K562 (cell line): Measurements from ENCODE around the gene ZNF462. TPM values are rescaled to one million over a fixed set of nuclear protein-coding genes. Genes with fewer than 3 reads are reported as not detected.

ENCODE experiments used
- ATAC-seq: fragments of 200-7000 bp; cut with Tn5 transposase; 3 replicates; pipeline ENCODE4 v1.9.1; 2020; ENCODE audit warnings: moderate library complexity
- BruUV-seq: library from RNA; stranded (reverse); fragments of 400-500 nt; replicated peaks from 2 replicates; lab custom pipeline; 2021; lab: Mats Ljungman, UMichigan
- CTCF ChIA-PET: fragments of 300-600 bp; formaldehyde crosslinking; extraction: SDS; loops from one replicate; lab custom pipeline; 2021; ENCODE audit warnings: low intra/inter-chr PET ratio; lab: Yijun Ruan, JAX
- POLR2A ChIA-PET: fragments of 300-600, 350-650 bp; sonication (Branson Sonifier 250); formaldehyde crosslinking; extraction: SDS; loops from one replicate; lab custom pipeline; 2021; ENCODE audit warnings: antibody characterized with exemption, inconsistent platforms; lab: Yijun Ruan, JAX
- DNase-seq, 4 experiments: peaks; one replicate each; pipeline versions ENCODE4 v3.0.0 to v3.0.0-alpha.2; 2011 to 2018; ENCODE audit warnings: low spot score in 3 of 4, mixed read lengths in 3 of 4; ENCODE audit errors: extremely low read depth in 1 of 4
- FAIRE-seq: peaks from 2 replicates; lab custom pipeline; 2011; peaks lifted over from hg19 to GRCh38; lab: Jason Lieb, UNC
- H2AFZ ChIP-seq: 2 replicates; pipeline ENCODE4 v1.6.0; 2011; ENCODE audit warnings: low read depth, low read length, control low read depth, inconsistent platforms
- H3K27ac ChIP-seq: fragments of 200-600 bp; 3 replicates; pipeline ENCODE4 v1.8.0; 2011; ENCODE audit warnings: low read depth, mild to moderate bottlenecking, control low read depth, inconsistent platforms, low read length, moderate library complexity, mixed read lengths; ENCODE audit errors: extremely low read depth
- H3K27me3 ChIP-seq, 2 experiments: fragments of 300-600 bp in 1 of 2; 2 replicates in 1 of 2; 3 replicates in 1 of 2; pipeline versions ENCODE4 v1.6.0 to v1.8.0; 2011; ENCODE audit warnings: inconsistent platforms in 2 of 2, low read length in 2 of 2, mild to moderate bottlenecking in 1 of 2, mixed read lengths in 1 of 2, moderate library complexity in 1 of 2; ENCODE audit not compliant: control insufficient read depth in 2 of 2, insufficient read depth in 2 of 2
- H3K36me3 ChIP-seq: fragments of 300-600 bp; 3 replicates; pipeline ENCODE4 v1.8.0; 2011; ENCODE audit warnings: mild to moderate bottlenecking, low read length, inconsistent platforms; ENCODE audit not compliant: control insufficient read depth, insufficient read depth
- H3K4me1 ChIP-seq, 2 experiments: fragments of 200-600 bp in 1 of 2; replicated peaks in 1 of 2; 2 replicates in 1 of 2; 3 replicates in 1 of 2; pipeline versions ENCODE4 v1.5.1 to v1.8.0; 2011; ENCODE audit warnings: inconsistent platforms in 2 of 2, low read length in 2 of 2, mild to moderate bottlenecking in 1 of 2, mixed read lengths in 1 of 2, moderate library complexity in 1 of 2; ENCODE audit not compliant: control insufficient read depth in 2 of 2, insufficient read depth in 2 of 2
- H3K4me2 ChIP-seq: 2 replicates; pipeline ENCODE4 v1.6.1; 2011; ENCODE audit warnings: low read length, control low read depth, inconsistent platforms, mixed read lengths; ENCODE audit not compliant: insufficient read depth
- H3K4me3 ChIP-seq: fragments of 200-600 bp; sonication (generic), shearing (Covaris generic); 2 replicates; pipeline ENCODE4 v1.5.1; 2016; ENCODE audit warnings: control low read depth, inconsistent platforms
- H3K79me2 ChIP-seq: fragments of 200-600 bp; 3 replicates; pipeline ENCODE4 v1.8.0; 2011; ENCODE audit warnings: low read length, inconsistent platforms; ENCODE audit not compliant: control insufficient read depth, insufficient read depth
- H3K9ac ChIP-seq, 2 experiments: 2 replicates each; pipeline versions ENCODE4 v1.6.0 to v1.6.1; 2011; ENCODE audit warnings: low read depth in 2 of 2, low read length in 2 of 2, control low read depth in 1 of 2, inconsistent platforms in 1 of 2, mild to moderate bottlenecking in 1 of 2, mixed read lengths in 1 of 2; ENCODE audit not compliant: insufficient read depth in 1 of 2
- H3K9me1 ChIP-seq: one replicate; pipeline ENCODE4 v1.6.0; 2011; ENCODE audit warnings: inconsistent platforms, mild to moderate bottlenecking, low read length, moderate library complexity; ENCODE audit not compliant: control insufficient read depth, insufficient read depth
- H3K9me3 ChIP-seq: replicated peaks from 2 replicates; pipeline ENCODE4 v1.5.1; 2011; ENCODE audit warnings: low read depth, low read length, inconsistent platforms; ENCODE audit not compliant: control insufficient read depth, insufficient read depth
- H4K20me1 ChIP-seq: replicated peaks from 2 replicates; pipeline ENCODE4 v1.6.1; 2011; ENCODE audit warnings: low read length, inconsistent platforms, mixed read lengths; ENCODE audit not compliant: control insufficient read depth, insufficient read depth
- C11orf30 ChIP-seq: fragments of 450-650 bp; IDR thresholded peaks from 2 replicates; pipeline ENCODE4 v1.6.1; 2016; ENCODE audit warnings: low read depth, mild to moderate bottlenecking
- CEBPB ChIP-seq: fragments of 450-650 bp; IDR thresholded peaks from 2 replicates; pipeline ENCODE4 v1.6.1; 2016; ENCODE audit warnings: missing genetic modification characterization, missing compliant biosample characterization
- DACH1 ChIP-seq: fragments of 450-650 bp; IDR thresholded peaks from 2 replicates; pipeline ENCODE4 v1.6.1; 2018; ENCODE audit not compliant: partially characterized antibody
- FOXM1 ChIP-seq, 2 experiments: fragments of 450-650 bp in 1 of 2; sonication (generic) in 1 of 2; formaldehyde crosslinking in 1 of 2; IDR thresholded peaks; 2 replicates each; pipeline versions ENCODE4 v1.6.1 to v1.9.0; 2017 to 2022; ENCODE audit warnings: low read depth in 2 of 2, mild to moderate bottlenecking in 2 of 2, missing genetic modification reagents in 1 of 2, moderate library complexity in 1 of 2
- GTF2E2 ChIP-seq: fragments of 200-800 bp; sonication (Bioruptor generic); IDR thresholded peaks from 2 replicates; pipeline ENCODE4 v1.6.1; 2016; ENCODE audit warnings: missing genetic modification characterization, missing compliant biosample characterization
- NCOA6 ChIP-seq: fragments of 450-650 bp; IDR thresholded peaks from 2 replicates; pipeline ENCODE4 v1.6.1; 2017; ENCODE audit warnings: mild to moderate bottlenecking
- POLR2AphosphoS5 ChIP-seq: IDR thresholded peaks from 2 replicates; pipeline ENCODE4 v1.6.1; 2011; ENCODE audit warnings: mild to moderate bottlenecking, low read depth, low read length, moderate library complexity; ENCODE audit not compliant: control insufficient read depth, insufficient read depth
- TAF7 ChIP-seq: fragments of 450-650 bp; IDR thresholded peaks from 2 replicates; pipeline ENCODE4 v1.6.1; 2016; ENCODE audit warnings: missing genetic modification characterization, missing compliant biosample characterization
- TBL1XR1 ChIP-seq, 2 experiments: IDR thresholded peaks; 2 replicates each; pipeline ENCODE4 v1.6.1; 2012; ENCODE audit warnings: improper control_type of control experiment in 2 of 2, low read length in 2 of 2, mild to moderate bottlenecking in 1 of 2
- TFAM ChIP-seq: fragments of 250-450 bp; sonication (Bioruptor Pico); conservative IDR thresholded peaks from 2 replicates; pipeline ENCODE4 v1.5.0; 2021; ENCODE audit warnings: mild to moderate bottlenecking, moderate library complexity
- ZNF274 ChIP-seq: IDR thresholded peaks from 2 replicates; pipeline ENCODE4 v1.6.1; 2011; ENCODE audit warnings: low read depth, mild to moderate bottlenecking, low read length, moderate library complexity, borderline replicate concordance
- ZNF507 ChIP-seq: conservative IDR thresholded peaks from 2 replicates; pipeline ENCODE4 v1.6.1; 2017; ENCODE audit warnings: missing genetic modification characterization, missing compliant biosample characterization
- WGBS: fragments of 100-300 bp; shearing (Covaris generic); methylation state at CpG from one replicate; pipeline ENCODE4 v1.1.6; 2016; ENCODE audit warnings: low coverage, mixed read lengths; ENCODE audit not compliant: insufficient coverage; ENCODE audit errors: missing lambda C conversion rate; 5-methylcytosine and 5-hydroxymethylcytosine counted together
- in situ Hi-C: fragments of 300-500 bp; cut with MboI; formaldehyde crosslinking; loops from 4 replicates; pipeline ENCODE4 v1.15.0; 2018; ENCODE audit warnings: inconsistent platforms, mixed read lengths
- intact Hi-C: fragments of 100-400 bp; cut with micrococcal nuclease; formaldehyde crosslinking; loops from 2 replicates; pipeline ENCODE4 v1.14.2; 2022
- polyA plus RNA-seq, 8 experiments: library from polyadenylated mRNA; depleted of rRNA in 4 of 8; stranded (reverse) in 5 of 8; unstranded in 3 of 8; fragments of >200 nt; fragmentation: Nextera tagmentation in 2 of 8; fragmentation: Illumina TruSeq in 1 of 8; extraction: Ambion mirVana in 2 of 8; extraction: Trizol in 1 of 8; gene quantifications; 2 replicates each; pipeline versions ENCODE4 v1.2.1 to v1.2.3, GENCODE V29; 2011 to 2014; ENCODE audit warnings: inconsistent platforms in 1 of 8, missing spikeins in 1 of 8
- total RNA-seq, 7 experiments: library from RNA; depleted of rRNA in 6 of 7; stranded (reverse); fragments of >200 nt in 6 of 7; fragmentation: Illumina TruSeq in 2 of 7; extraction: Trizol in 2 of 7; gene quantifications; 2 replicates each; pipeline versions ENCODE4 v1.2.1 to v1.2.3, GENCODE V29; 2011 to 2021; ENCODE audit warnings: low replicate concordance in 1 of 7
- TF ChIP-seq, protein P1 (sequence below): fragments of 150-350 bp; conservative IDR thresholded peaks from 2 replicates; pipeline ENCODE4 v1.6.1; 2014; ENCODE audit warnings: low read length
- TF ChIP-seq, protein P2 (sequence below): sonication (generic); formaldehyde crosslinking; IDR thresholded peaks from 2 replicates; pipeline ENCODE4 v1.9.0; 2022; ENCODE audit warnings: mild to moderate bottlenecking, missing genetic modification reagents
- TF ChIP-seq, protein P3 (sequence below), 2 experiments: fragments of 450-650 bp in 1 of 2; sonication (generic) in 1 of 2; formaldehyde crosslinking; conservative IDR thresholded peaks; 2 replicates each; pipeline versions ENCODE4 v1.4.0 to v1.8.1; 2020 to 2022; ENCODE audit warnings: mild to moderate bottlenecking in 1 of 2, missing genetic modification reagents in 1 of 2
- TF ChIP-seq, protein P4 (sequence below): sonication (generic); formaldehyde crosslinking; IDR thresholded peaks from 2 replicates; pipeline ENCODE4 v1.8.0; 2022; ENCODE audit warnings: mild to moderate bottlenecking, missing genetic modification reagents

The ZNF462 gene
- total and polyA plus RNA-seq, 9 of the 15 experiments (the other 6 are each of a cell fraction or from before 2014, with no cell fraction given): 0.20 TPM; not detected in 8

DNA sequence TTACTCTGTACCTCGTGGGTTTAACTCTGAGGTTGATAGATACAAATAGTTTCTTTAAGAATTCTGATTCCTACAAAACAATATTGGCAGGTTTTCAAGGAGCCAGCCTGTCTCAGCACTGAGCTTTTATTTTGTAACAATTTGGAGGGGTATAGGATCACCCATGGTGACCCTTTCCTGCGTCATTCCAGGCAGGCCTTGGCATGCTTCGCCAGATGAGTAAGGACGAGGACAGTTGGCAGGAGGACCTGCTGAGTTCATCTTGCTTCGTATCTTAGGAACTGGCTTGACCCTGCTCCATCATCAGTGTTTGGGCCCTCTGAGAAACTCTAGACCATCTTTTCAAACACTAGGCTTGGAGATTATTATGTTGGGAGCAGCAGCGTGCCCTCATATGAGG lies 17.9 kb downstream of the ZNF462 start:
- intact Hi-C loops: no loop called here
- H3K9me3 ChIP-seq: no peaks in the 10 kb centered on the region
- no peak overlapping the region for H3K27ac ChIP-seq
- no peaks in the 10 kb centered on the region for H3K27me3 ChIP-seq
- 4% methylated on average over 6 of the region's 6 CpGs for WGBS
- in situ Hi-C loops: no loop called here
- no peaks in the 10 kb centered on the region for H3K36me3 ChIP-seq
- no peaks in the 10 kb centered on the region for H3K9me1 ChIP-seq
- H3K4me3 ChIP-seq: no peak overlapping the region
- H4K20me1 ChIP-seq: no peaks in the 10 kb centered on the region
- no peak overlapping the region for H3K4me2 ChIP-seq
- BruUV-seq: no TSS peak
- H3K79me2 ChIP-seq: no peaks in the 10 kb centered on the region
- POLR2A ChIA-PET: no interaction called here
- H3K9ac ChIP-seq: no peak overlapping the region
- CTCF ChIA-PET: no interaction called here
- FAIRE-seq (no peak), DNase-seq (no peak), ATAC-seq (no peak)
- H3K4me1 ChIP-seq: no peaks in the 10 kb centered on the region
- H2AFZ ChIP-seq: no peak overlapping the region
- no peak for TF ChIP-seq TBL1XR1 (IDR thresholded peaks at IDR 0.05; ENCODE audit: low read length in 2 of 2)
- TF ChIP-seq GTF2E2 (tag): no peak
- TF ChIP-seq FOXM1 (IDR thresholded peaks at IDR 0.05; ENCODE audit: low read depth): no peak
- no peak for TF ChIP-seq FOXM1 (CRISPR knock-in tag; IDR thresholded peaks at IDR 0.05; ENCODE audit: low read depth)
- TF ChIP-seq ZNF274: no peak
- TF ChIP-seq NCOA6: no peak
- no peak for TF ChIP-seq TFAM
- no peak for TF ChIP-seq ZNF507
- TF ChIP-seq, protein P1, sequence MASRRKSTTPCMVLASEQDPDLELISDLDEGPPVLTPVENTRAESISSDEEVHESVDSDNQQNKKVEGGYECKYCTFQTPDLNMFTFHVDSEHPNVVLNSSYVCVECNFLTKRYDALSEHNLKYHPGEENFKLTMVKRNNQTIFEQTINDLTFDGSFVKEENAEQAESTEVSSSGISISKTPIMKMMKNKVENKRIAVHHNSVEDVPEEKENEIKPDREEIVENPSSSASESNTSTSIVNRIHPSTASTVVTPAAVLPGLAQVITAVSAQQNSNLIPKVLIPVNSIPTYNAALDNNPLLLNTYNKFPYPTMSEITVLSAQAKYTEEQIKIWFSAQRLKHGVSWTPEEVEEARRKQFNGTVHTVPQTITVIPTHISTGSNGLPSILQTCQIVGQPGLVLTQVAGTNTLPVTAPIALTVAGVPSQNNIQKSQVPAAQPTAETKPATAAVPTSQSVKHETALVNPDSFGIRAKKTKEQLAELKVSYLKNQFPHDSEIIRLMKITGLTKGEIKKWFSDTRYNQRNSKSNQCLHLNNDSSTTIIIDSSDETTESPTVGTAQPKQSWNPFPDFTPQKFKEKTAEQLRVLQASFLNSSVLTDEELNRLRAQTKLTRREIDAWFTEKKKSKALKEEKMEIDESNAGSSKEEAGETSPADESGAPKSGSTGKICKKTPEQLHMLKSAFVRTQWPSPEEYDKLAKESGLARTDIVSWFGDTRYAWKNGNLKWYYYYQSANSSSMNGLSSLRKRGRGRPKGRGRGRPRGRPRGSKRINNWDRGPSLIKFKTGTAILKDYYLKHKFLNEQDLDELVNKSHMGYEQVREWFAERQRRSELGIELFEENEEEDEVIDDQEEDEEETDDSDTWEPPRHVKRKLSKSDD: no peak
- TF ChIP-seq, protein P2, sequence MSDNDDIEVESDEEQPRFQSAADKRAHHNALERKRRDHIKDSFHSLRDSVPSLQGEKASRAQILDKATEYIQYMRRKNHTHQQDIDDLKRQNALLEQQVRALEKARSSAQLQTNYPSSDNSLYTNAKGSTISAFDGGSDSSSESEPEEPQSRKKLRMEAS (CRISPR knock-in tag): no peak
- no peak for TF ChIP-seq CEBPB
- TF ChIP-seq DACH1: no peak
- no peak for TF ChIP-seq TAF7 (tag)
- TF ChIP-seq, protein P3, sequence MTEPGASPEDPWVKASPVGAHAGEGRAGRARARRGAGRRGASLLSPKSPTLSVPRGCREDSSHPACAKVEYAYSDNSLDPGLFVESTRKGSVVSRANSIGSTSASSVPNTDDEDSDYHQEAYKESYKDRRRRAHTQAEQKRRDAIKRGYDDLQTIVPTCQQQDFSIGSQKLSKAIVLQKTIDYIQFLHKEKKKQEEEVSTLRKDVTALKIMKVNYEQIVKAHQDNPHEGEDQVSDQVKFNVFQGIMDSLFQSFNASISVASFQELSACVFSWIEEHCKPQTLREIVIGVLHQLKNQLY (CRISPR knock-in tag; conservative IDR thresholded peaks at IDR 0.05): no peak
- TF ChIP-seq POLR2AphosphoS5: no peak
- TF ChIP-seq, protein P4, sequence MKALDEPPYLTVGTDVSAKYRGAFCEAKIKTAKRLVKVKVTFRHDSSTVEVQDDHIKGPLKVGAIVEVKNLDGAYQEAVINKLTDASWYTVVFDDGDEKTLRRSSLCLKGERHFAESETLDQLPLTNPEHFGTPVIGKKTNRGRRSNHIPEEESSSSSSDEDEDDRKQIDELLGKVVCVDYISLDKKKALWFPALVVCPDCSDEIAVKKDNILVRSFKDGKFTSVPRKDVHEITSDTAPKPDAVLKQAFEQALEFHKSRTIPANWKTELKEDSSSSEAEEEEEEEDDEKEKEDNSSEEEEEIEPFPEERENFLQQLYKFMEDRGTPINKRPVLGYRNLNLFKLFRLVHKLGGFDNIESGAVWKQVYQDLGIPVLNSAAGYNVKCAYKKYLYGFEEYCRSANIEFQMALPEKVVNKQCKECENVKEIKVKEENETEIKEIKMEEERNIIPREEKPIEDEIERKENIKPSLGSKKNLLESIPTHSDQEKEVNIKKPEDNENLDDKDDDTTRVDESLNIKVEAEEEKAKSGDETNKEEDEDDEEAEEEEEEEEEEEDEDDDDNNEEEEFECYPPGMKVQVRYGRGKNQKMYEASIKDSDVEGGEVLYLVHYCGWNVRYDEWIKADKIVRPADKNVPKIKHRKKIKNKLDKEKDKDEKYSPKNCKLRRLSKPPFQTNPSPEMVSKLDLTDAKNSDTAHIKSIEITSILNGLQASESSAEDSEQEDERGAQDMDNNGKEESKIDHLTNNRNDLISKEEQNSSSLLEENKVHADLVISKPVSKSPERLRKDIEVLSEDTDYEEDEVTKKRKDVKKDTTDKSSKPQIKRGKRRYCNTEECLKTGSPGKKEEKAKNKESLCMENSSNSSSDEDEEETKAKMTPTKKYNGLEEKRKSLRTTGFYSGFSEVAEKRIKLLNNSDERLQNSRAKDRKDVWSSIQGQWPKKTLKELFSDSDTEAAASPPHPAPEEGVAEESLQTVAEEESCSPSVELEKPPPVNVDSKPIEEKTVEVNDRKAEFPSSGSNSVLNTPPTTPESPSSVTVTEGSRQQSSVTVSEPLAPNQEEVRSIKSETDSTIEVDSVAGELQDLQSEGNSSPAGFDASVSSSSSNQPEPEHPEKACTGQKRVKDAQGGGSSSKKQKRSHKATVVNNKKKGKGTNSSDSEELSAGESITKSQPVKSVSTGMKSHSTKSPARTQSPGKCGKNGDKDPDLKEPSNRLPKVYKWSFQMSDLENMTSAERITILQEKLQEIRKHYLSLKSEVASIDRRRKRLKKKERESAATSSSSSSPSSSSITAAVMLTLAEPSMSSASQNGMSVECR: no peak
- TF ChIP-seq C11orf30: no peak
